PFSK-1 (cell line): ENCODE measurements around the gene TFPT.

ENCODE experiments used
- FOXP2 ChIP-seq: optimal IDR thresholded peaks from 2 replicates; pipeline ENCODE3; 2011; ENCODE audit warnings: borderline replicate concordance, control low read depth, inconsistent platforms; ENCODE audit not compliant: insufficient read depth; ENCODE audit errors: extremely low read length, extremely low read depth
- POLR2AphosphoS5 ChIP-seq: IDR thresholded peaks from 2 replicates; pipeline ENCODE4 v1.6.1; 2012; ENCODE audit warnings: low read depth, mild to moderate bottlenecking, control low read depth, low read length, moderate library complexity
- REST ChIP-seq, 2 experiments: IDR thresholded peaks; 2 replicates each; pipeline versions ENCODE4 v1.6.1 to v1.8.0; 2011 to 2012; ENCODE audit warnings: low read depth in 2 of 2, low read length in 2 of 2, control low read depth in 1 of 2, inconsistent platforms in 1 of 2, mild to moderate bottlenecking in 1 of 2, moderate library complexity in 1 of 2; ENCODE audit not compliant: insufficient read depth in 1 of 2
- SIN3A ChIP-seq: IDR thresholded peaks from 2 replicates; pipeline ENCODE4 v1.6.1; 2012; ENCODE audit warnings: mild to moderate bottlenecking, low read length, moderate library complexity, borderline replicate concordance; ENCODE audit not compliant: insufficient read depth
- TAF1 ChIP-seq: IDR thresholded peaks from 2 replicates; pipeline ENCODE4 v1.6.1; 2012; ENCODE audit warnings: low read length, control low read depth, borderline replicate concordance; ENCODE audit not compliant: insufficient read depth

- TF ChIP-seq REST (IDR thresholded peaks at IDR 0.05; ENCODE audit: insufficient read depth in 1 of 2, low read depth in 2 of 2, low read length in 2 of 2) (no peak), SIN3A (no peak), TAF1 (no peak), POLR2AphosphoS5 (no peak), FOXP2 (no peak)
Observed at GRCh38 chr19:54084410-54084809, 31.0 kb downstream of the TFPT start.
